GM21576 (cell line): ENCODE measurements around the gene MREG.
"Not testable (repeated sequence)": the region's sequence is repeated elsewhere in the genome, so short reads cannot be mapped to it uniquely, and the experiment has no call there.

Source experiments
- ATAC-seq: cut with Tn5 transposase; IDR thresholded peaks from one replicate; pipeline ENCODE4 v1.9.1; 2021; ENCODE audit warnings: mild to moderate bottlenecking, moderate library complexity; ENCODE audit not compliant: unreplicated experiment

MREG gene

GRCh38 chr2:215994911-215995310, 18.4 kb downstream of the MREG start:
- no peak for ATAC-seq

- ATAC-seq, result not testable (repeated sequence)
Observed at GRCh38 chr2:215988556-215989207, 24.7 kb downstream of the MREG start.

GRCh38 chr2:215985257-215985656, 28.1 kb downstream of the MREG start:
- no peak for ATAC-seq

GRCh38 chr2:215984661-215985060, 28.7 kb downstream of the MREG start:
- ATAC-seq, result no peak

- ATAC-seq, result peak; percentile 65
Observed at GRCh38 chr2:215983581-215984351, 29.6 kb downstream of the MREG start.

- peak; percentile 42 for ATAC-seq
Observed at GRCh38 chr2:215982465-215982875, 30.9 kb downstream of the MREG start.

- no peak for ATAC-seq
Observed at GRCh38 chr2:215981115-215981514, 32.2 kb downstream of the MREG start.

- ATAC-seq, result no peak
Observed at GRCh38 chr2:215979620-215980019, 33.7 kb downstream of the MREG start.

- no peak for ATAC-seq
Observed at GRCh38 chr2:215974700-215975429, 38.5 kb downstream of the MREG start.

GRCh38 chr2:215973954-215974699, 39.2 kb downstream of the MREG start:
- no peak for ATAC-seq

- no peak for ATAC-seq
Observed at GRCh38 chr2:215973145-215973792, 40.1 kb downstream of the MREG start.

GRCh38 chr2:215971671-215972070, 41.7 kb downstream of the MREG start:
- ATAC-seq, result no peak

- ATAC-seq, result not testable (repeated sequence)
Observed at GRCh38 chr2:215970894-215971293, 42.5 kb downstream of the MREG start.

GRCh38 chr2:215970425-215970824, 42.9 kb downstream of the MREG start:
- no peak for ATAC-seq

- no peak for ATAC-seq
Observed at GRCh38 chr2:215969131-215969841, 44.1 kb downstream of the MREG start.

- no peak for ATAC-seq
Observed at GRCh38 chr2:215968499-215968898, 44.9 kb downstream of the MREG start.

GRCh38 chr2:215967590-215968378, 45.6 kb downstream of the MREG start:
- ATAC-seq, result no peak

- no peak for ATAC-seq
Observed at GRCh38 chr2:215966951-215967350, 46.4 kb downstream of the MREG start.

- ATAC-seq, result no peak
Observed at GRCh38 chr2:215966274-215966673, 47.1 kb downstream of the MREG start.
